ENCODE measurements around the gene VTA1. TPM values are rescaled to one million over a fixed set of nuclear protein-coding genes. Genes with fewer than 3 reads are reported as not detected.

Gene VTA1
- polyA plus RNA-seq, 4 donors = 42.0 to 73.9 (median 47.1) TPM

- Histone ChIP-seq H3K4me3 (ENCODE audit: low read depth in 1 of 3, low read length in 3 of 3) (no peak overlapping the region), H3K27me3 (ENCODE audit: control insufficient read depth in 3 of 3, insufficient read depth in 3 of 3, low read length in 3 of 3) (no peaks in the 10 kb centered on the region), H3K9me3 (ENCODE audit: control insufficient read depth in 2 of 2, insufficient read depth in 1 of 2, low read depth in 1 of 2, low read length in 1 of 2) (no peaks in the 10 kb centered on the region), H3K4me1 (ENCODE audit: control insufficient read depth in 3 of 3, insufficient read depth in 2 of 3, low read depth in 1 of 3, low read length in 2 of 3) (no peaks in the 10 kb centered on the region), H3K36me3 (ENCODE audit: control insufficient read depth in 3 of 3, insufficient read depth in 2 of 3, low read depth in 1 of 3, low read length in 3 of 3) (peaks cover 0 to 9% (median 2%) of the 10 kb centered on the region in 3 donors), H3K27ac (ENCODE audit: low read depth in 1 of 3, low read length in 2 of 3) (no peak overlapping the region)
- DNase-seq (no peak), FAIRE-seq (no peak)
- 81 to 100% (median 86%) methylated on average over 2 of the region's 2 CpGs for WGBS, 3 donors
Measured at GRCh38 chr6:142189057-142189456, 42.0 kb downstream of the VTA1 start.

- Histone ChIP-seq H3K27me3 (ENCODE audit: control insufficient read depth in 3 of 3, insufficient read depth in 3 of 3, low read length in 3 of 3) (no peaks in the 10 kb centered on the region), H3K36me3 (ENCODE audit: control insufficient read depth in 3 of 3, insufficient read depth in 2 of 3, low read depth in 1 of 3, low read length in 3 of 3) (peaks cover 0 to 9% (median 2%) of the 10 kb centered on the region in 3 donors), H3K4me3 (ENCODE audit: low read depth in 1 of 3, low read length in 3 of 3) (no peak overlapping the region), H3K27ac (ENCODE audit: low read depth in 1 of 3, low read length in 2 of 3) (no peak overlapping the region), H3K9me3 (ENCODE audit: control insufficient read depth in 2 of 2, insufficient read depth in 1 of 2, low read depth in 1 of 2, low read length in 1 of 2) (no peaks in the 10 kb centered on the region), H3K4me1 (ENCODE audit: control insufficient read depth in 3 of 3, insufficient read depth in 2 of 3, low read depth in 1 of 3, low read length in 2 of 3) (no peaks in the 10 kb centered on the region)
- DNase-seq (no peak), FAIRE-seq (no peak)
- 93 to 94% (median 93%) methylated on average over 1 of the region's 1 CpG for WGBS, 3 donors
Measured at GRCh38 chr6:142192343-142192742, 45.3 kb downstream of the VTA1 start.

- Histone ChIP-seq H3K4me1 (ENCODE audit: control insufficient read depth in 3 of 3, insufficient read depth in 2 of 3, low read depth in 1 of 3, low read length in 2 of 3) (no peaks in the 10 kb centered on the region), H3K4me3 (ENCODE audit: low read depth in 1 of 3, low read length in 3 of 3) (no peak overlapping the region), H3K27ac (ENCODE audit: low read depth in 1 of 3, low read length in 2 of 3) (no peak overlapping the region), H3K36me3 (ENCODE audit: control insufficient read depth in 3 of 3, insufficient read depth in 2 of 3, low read depth in 1 of 3, low read length in 3 of 3) (peaks cover 2 to 10% (median 3%) of the 10 kb centered on the region in 3 donors), H3K27me3 (ENCODE audit: control insufficient read depth in 3 of 3, insufficient read depth in 3 of 3, low read length in 3 of 3) (no peaks in the 10 kb centered on the region), H3K9me3 (ENCODE audit: control insufficient read depth in 2 of 2, insufficient read depth in 1 of 2, low read depth in 1 of 2, low read length in 1 of 2) (no peaks in the 10 kb centered on the region)
- FAIRE-seq (no peak), DNase-seq (no peak)
Measured at GRCh38 chr6:142193621-142194020, 46.6 kb downstream of the VTA1 start.

- H3K27ac ChIP-seq (ENCODE audit: low read depth in 1 of 3, low read length in 2 of 3) = no peak overlapping the region
- H3K9me3 ChIP-seq (ENCODE audit: control insufficient read depth in 2 of 2, insufficient read depth in 1 of 2, low read depth in 1 of 2, low read length in 1 of 2) = no peaks in the 10 kb centered on the region
- DNase-seq = no peak
- WGBS, 3 donors = 93 to 96% (median 96%) methylated on average over 4 of the region's 4 CpGs
- no peaks in the 10 kb centered on the region for H3K4me1 ChIP-seq (ENCODE audit: control insufficient read depth in 3 of 3, insufficient read depth in 2 of 3, low read depth in 1 of 3, low read length in 2 of 3)
- H3K4me3 ChIP-seq (ENCODE audit: low read depth in 1 of 3, low read length in 3 of 3) = no peak overlapping the region
- peaks cover 2 to 5% (median 3%) of the 10 kb centered on the region in 3 donors for H3K36me3 ChIP-seq (ENCODE audit: control insufficient read depth in 3 of 3, insufficient read depth in 2 of 3, low read depth in 1 of 3, low read length in 3 of 3)
- no peaks in the 10 kb centered on the region for H3K27me3 ChIP-seq (ENCODE audit: control insufficient read depth in 3 of 3, insufficient read depth in 3 of 3, low read length in 3 of 3)
- FAIRE-seq = peak; percentile 36
Measured at GRCh38 chr6:142195862-142196541, 48.9 kb downstream of the VTA1 start.

GRCh38 chr6:142200846-142201628 is 54.0 kb downstream of the VTA1 start:
- H3K36me3 ChIP-seq (ENCODE audit: control insufficient read depth in 3 of 3, insufficient read depth in 2 of 3, low read depth in 1 of 3, low read length in 3 of 3) = peaks cover 2 to 8% (median 5%) of the 10 kb centered on the region in 3 donors
- DNase-seq (no peak), FAIRE-seq (no peak)
- H3K4me3 ChIP-seq (ENCODE audit: low read depth in 1 of 3, low read length in 3 of 3) = no peak overlapping the region
- H3K27me3 ChIP-seq (ENCODE audit: control insufficient read depth in 3 of 3, insufficient read depth in 3 of 3, low read length in 3 of 3) = no peaks in the 10 kb centered on the region
- no peak overlapping the region for H3K27ac ChIP-seq (ENCODE audit: low read depth in 1 of 3, low read length in 2 of 3)
- no peaks in the 10 kb centered on the region for H3K9me3 ChIP-seq (ENCODE audit: control insufficient read depth in 2 of 2, insufficient read depth in 1 of 2, low read depth in 1 of 2, low read length in 1 of 2)
- 70 to 80% (median 78%) methylated on average over 3 of the region's 3 CpGs for WGBS, 3 donors
- H3K4me1 ChIP-seq (ENCODE audit: control insufficient read depth in 3 of 3, insufficient read depth in 2 of 3, low read depth in 1 of 3, low read length in 2 of 3) = no peaks in the 10 kb centered on the region

- DNase-seq (peak in 1 of 2 donors; percentile 56), FAIRE-seq (no peak)
- Histone ChIP-seq H3K36me3 (ENCODE audit: control insufficient read depth in 3 of 3, insufficient read depth in 2 of 3, low read depth in 1 of 3, low read length in 3 of 3) (peaks cover 4 to 14% (median 6%) of the 10 kb centered on the region in 3 donors), H3K4me1 (ENCODE audit: control insufficient read depth in 3 of 3, insufficient read depth in 2 of 3, low read depth in 1 of 3, low read length in 2 of 3) (no peaks in the 10 kb centered on the region), H3K27ac (ENCODE audit: low read depth in 1 of 3, low read length in 2 of 3) (no peak overlapping the region), H3K9me3 (ENCODE audit: control insufficient read depth in 2 of 2, insufficient read depth in 1 of 2, low read depth in 1 of 2, low read length in 1 of 2) (peaks cover 0 to 17% of the 10 kb centered on the region in 2 donors), H3K4me3 (ENCODE audit: low read depth in 1 of 3, low read length in 3 of 3) (no peak overlapping the region), H3K27me3 (ENCODE audit: control insufficient read depth in 3 of 3, insufficient read depth in 3 of 3, low read length in 3 of 3) (no peaks in the 10 kb centered on the region)
- WGBS, 3 donors = 77 to 91% (median 79%) methylated on average over 4 of the region's 4 CpGs
Measured at GRCh38 chr6:142207265-142207877, 60.3 kb downstream of the VTA1 start.

- Histone ChIP-seq H3K27ac (ENCODE audit: low read depth in 1 of 3, low read length in 2 of 3) (no peak overlapping the region), H3K36me3 (ENCODE audit: control insufficient read depth in 3 of 3, insufficient read depth in 2 of 3, low read depth in 1 of 3, low read length in 3 of 3) (peaks cover 4 to 22% (median 12%) of the 10 kb centered on the region in 3 donors), H3K27me3 (ENCODE audit: control insufficient read depth in 3 of 3, insufficient read depth in 3 of 3, low read length in 3 of 3) (no peaks in the 10 kb centered on the region), H3K4me1 (ENCODE audit: control insufficient read depth in 3 of 3, insufficient read depth in 2 of 3, low read depth in 1 of 3, low read length in 2 of 3) (no peaks in the 10 kb centered on the region), H3K4me3 (ENCODE audit: low read depth in 1 of 3, low read length in 3 of 3) (no peak overlapping the region), H3K9me3 (ENCODE audit: control insufficient read depth in 2 of 2, insufficient read depth in 1 of 2, low read depth in 1 of 2, low read length in 1 of 2) (peaks cover 0 to 29% of the 10 kb centered on the region in 2 donors)
- DNase-seq (no peak), FAIRE-seq (peak; percentile 47)
- 94 to 98% (median 95%) methylated on average over 4 of the region's 4 CpGs for WGBS, 3 donors
Measured at GRCh38 chr6:142210606-142211005, 63.5 kb downstream of the VTA1 start.

- Histone ChIP-seq H3K9me3 (ENCODE audit: control insufficient read depth in 2 of 2, insufficient read depth in 1 of 2, low read depth in 1 of 2, low read length in 1 of 2) (peaks cover 0 to 17% of the 10 kb centered on the region in 2 donors), H3K4me1 (ENCODE audit: control insufficient read depth in 3 of 3, insufficient read depth in 2 of 3, low read depth in 1 of 3, low read length in 2 of 3) (no peaks in the 10 kb centered on the region), H3K27me3 (ENCODE audit: control insufficient read depth in 3 of 3, insufficient read depth in 3 of 3, low read length in 3 of 3) (no peaks in the 10 kb centered on the region), H3K4me3 (ENCODE audit: low read depth in 1 of 3, low read length in 3 of 3) (no peak overlapping the region), H3K36me3 (ENCODE audit: control insufficient read depth in 3 of 3, insufficient read depth in 2 of 3, low read depth in 1 of 3, low read length in 3 of 3) (peaks cover 2 to 16% (median 13%) of the 10 kb centered on the region in 3 donors), H3K27ac (ENCODE audit: low read depth in 1 of 3, low read length in 2 of 3) (no peak overlapping the region)
- FAIRE-seq = no peak
- WGBS, 3 donors = 96 to 100% (median 100%) methylated on average over 1 of the region's 1 CpG
- no peak for DNase-seq
Measured at GRCh38 chr6:142213402-142213801, 66.3 kb downstream of the VTA1 start.
